GM12801 (cell line): ENCODE measurements around the gene DNAJB8.

Source experiments
- TF ChIP-seq, protein P1 (sequence below): IDR thresholded peaks from one replicate; pipeline ENCODE4 v1.5.1; 2011; ENCODE audit warnings: control low read depth; ENCODE audit not compliant: insufficient read length; ENCODE audit errors: extremely low read depth

Gene DNAJB8

DNA sequence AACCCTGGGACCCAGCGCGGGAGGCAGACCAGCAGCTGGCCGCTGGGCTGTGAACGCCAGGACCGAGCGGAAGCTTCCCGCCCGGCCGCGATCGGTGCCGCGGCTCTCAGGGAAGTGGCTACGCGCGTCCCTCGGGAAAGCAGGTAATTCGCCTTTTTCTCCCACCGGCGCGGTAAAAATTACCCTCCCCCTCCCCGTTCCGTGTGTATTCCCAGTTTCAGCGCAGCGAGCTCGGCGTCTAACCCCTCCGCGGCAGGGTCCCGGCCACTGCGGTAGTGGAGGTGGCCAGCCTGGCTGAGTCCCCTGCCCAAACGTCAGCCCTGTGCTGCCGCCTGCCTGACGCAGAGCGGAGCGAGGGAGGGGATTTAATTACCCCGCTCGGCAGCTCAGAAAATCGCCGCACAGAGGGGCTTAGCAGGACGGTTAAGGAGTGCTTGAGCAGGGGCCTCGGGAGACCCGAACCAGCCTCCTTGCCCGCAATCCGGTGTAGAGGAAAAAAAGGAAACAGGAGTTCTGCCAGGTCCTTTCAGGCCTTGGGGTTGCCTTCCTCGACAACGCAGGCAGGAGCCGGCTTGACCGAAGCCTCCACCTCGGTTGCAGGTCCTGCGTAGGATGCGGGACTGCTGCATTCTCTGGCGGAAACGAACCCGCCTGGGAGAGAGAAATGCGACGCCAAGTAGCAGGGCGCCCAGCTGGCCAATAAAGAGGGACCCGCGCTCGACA is 23.4 kb upstream of the DNAJB8 start:
- TF ChIP-seq, protein P1, sequence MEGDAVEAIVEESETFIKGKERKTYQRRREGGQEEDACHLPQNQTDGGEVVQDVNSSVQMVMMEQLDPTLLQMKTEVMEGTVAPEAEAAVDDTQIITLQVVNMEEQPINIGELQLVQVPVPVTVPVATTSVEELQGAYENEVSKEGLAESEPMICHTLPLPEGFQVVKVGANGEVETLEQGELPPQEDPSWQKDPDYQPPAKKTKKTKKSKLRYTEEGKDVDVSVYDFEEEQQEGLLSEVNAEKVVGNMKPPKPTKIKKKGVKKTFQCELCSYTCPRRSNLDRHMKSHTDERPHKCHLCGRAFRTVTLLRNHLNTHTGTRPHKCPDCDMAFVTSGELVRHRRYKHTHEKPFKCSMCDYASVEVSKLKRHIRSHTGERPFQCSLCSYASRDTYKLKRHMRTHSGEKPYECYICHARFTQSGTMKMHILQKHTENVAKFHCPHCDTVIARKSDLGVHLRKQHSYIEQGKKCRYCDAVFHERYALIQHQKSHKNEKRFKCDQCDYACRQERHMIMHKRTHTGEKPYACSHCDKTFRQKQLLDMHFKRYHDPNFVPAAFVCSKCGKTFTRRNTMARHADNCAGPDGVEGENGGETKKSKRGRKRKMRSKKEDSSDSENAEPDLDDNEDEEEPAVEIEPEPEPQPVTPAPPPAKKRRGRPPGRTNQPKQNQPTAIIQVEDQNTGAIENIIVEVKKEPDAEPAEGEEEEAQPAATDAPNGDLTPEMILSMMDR: no peak

GRCh38 chr3:128489674-128489926 is 22.9 kb upstream of the DNAJB8 start:
- TF ChIP-seq, protein P1: no peak

GRCh38 chr3:128488991-128489673 is 22.4 kb upstream of the DNAJB8 start:
- TF ChIP-seq, protein P1: no peak

DNA sequence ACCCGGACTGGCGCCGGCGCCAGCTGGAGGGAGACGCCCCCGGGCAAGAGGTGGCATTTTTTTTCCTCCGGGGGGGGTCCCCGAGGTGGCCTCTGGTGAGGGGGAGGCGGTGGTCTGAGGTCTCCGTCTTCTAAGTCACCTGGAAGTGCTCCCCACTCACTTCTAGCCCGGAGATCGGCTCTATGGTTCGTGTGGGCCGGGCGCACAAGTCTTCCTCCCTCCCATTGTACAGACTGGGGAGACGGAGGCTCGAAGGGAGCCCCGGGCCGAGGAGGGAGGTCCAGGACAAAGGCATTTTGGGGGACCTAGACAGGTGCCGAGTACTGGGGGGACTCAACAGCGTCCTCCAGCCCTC is 21.9 kb upstream of the DNAJB8 start:
- TF ChIP-seq, protein P1: no peak

DNA sequence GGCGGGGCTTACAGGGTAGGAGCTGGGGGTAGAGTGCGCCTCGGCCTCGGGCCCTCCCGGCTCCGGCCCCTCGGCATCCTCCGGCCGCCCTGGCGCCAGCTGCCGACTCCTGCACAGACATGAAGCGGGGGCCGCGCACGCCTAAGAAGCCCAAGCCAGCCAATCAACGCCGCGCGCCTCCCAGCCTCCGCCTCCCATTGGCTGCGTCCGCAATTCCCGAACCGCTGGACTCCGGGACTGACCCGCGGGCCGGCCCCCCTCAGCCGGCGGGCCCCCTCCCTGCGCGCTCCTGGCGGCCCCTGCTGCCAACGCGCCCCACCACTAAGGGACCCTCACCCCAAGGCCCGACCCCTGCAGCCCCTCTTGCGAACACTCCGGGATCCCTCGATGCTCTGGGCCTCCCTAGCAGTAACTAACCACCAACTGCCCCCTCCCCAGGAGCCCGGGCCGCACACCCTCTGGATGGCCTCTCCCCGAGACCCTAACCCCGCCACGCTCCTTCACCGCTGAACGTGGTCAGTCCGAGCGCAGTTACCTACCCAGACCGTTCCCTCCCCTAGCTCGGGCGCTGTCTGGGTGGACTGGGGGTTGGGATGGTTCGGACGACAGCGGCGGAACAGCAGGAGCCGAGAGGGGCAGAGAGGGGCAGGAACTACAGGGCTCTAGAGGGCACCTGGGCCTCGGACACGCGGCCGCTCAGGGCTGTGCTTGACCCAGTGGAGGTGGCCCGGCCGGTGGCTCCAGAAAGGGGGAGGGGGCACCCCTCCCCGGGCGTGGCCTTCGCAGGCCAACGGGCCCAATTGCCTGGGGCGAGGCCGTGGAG is 21.3 kb upstream of the DNAJB8 start:
- TF ChIP-seq, protein P1: no peak

DNA sequence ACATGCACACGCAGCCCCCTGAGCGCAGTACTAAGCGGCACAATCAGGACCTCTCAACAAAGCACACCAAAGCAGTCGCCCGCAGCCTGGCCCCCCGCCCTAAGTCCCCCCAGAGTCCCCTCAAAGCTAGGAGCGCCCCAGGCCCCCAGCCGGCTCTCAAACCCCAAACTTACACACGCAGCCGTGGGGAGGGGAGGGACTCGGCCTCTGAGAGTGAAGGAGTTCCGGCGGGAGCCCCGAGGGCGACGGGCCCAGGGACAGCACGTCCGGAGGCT is 20.8 kb upstream of the DNAJB8 start:
- TF ChIP-seq, protein P1: no peak

GRCh38 chr3:128486681-128487537 is 20.2 kb upstream of the DNAJB8 start:
- TF ChIP-seq, protein P1: no peak
